ENCODE results near the gene ZMYND19.
"Not testable (repeated sequence)": the region's sequence is repeated elsewhere in the genome, so short reads cannot be mapped to it uniquely, and the experiment has no call there.

The ZMYND19 gene

GRCh38 chr9:137558127-137558526, 32.2 kb downstream of the ZMYND19 start:
- DNase-seq (ENCODE audit: low read depth, low spot score): no peak

GRCh38 chr9:137556069-137556838, 34.1 kb downstream of the ZMYND19 start:
- DNase-seq (ENCODE audit: low read depth, low spot score): no peak

DNA sequence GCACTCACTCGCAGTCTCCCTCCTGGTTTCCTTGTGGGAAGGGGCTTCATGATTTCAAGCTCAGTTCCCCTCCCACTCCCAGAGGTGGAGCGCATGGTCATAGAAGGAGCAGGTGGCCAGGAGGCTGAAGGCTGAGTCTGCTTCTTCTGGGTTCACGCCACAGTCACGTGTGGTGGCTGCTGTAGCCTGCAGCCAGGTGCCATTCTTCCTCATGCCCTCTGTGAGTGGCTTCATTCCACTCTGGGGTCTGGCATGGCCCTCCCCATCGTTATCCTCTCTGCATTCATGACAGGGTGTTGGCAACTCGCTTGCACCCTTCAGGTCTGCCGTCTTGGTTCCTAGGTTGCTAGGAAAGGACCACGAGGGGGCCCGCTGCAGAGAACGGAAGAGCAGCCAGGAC, 35.1 kb downstream of the ZMYND19 start:
- no peak for DNase-seq (ENCODE audit: low read depth, low spot score)

DNA sequence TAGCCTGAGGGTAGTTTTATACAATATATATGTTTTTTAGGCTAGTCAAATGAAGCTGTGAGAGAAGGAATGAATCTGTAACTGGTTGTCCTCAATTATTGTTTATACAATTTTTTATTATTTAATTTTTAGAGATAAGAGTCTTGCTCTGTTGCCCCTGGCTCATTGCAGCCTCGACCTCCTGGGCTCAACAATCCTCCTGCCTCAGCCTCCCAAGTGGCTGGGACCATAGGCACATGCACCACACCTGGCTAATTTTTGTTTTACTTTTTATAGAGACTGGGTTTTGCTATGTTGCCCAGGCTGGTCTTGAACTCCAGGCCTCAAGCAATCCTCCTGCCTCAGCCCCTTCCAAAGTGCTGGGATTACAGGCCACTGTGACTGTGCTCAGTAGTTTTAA, 36.0 kb downstream of the ZMYND19 start:
- DNase-seq (ENCODE audit: low read depth, low spot score): no peak

DNA sequence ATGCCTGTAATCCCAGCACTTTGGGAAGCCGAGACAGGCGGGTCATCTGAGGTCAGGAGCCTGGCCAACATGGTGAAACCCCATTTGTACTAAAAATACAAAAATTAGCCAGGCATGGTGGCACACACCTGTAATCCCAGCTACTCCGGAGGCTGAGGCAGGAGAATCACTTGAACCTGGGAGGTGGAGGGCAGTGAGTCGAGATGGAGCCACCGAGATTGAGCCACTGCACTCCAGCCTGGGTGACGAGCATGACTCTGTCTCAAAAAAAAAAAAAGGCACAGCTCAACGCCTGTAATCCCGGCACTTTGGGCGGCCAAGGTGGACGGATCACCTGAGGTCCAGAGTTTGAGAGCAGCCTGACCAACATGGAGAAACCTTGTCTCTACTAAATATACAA, 36.7 kb downstream of the ZMYND19 start:
- not testable (repeated sequence) for DNase-seq (ENCODE audit: low read depth, low spot score)

DNA sequence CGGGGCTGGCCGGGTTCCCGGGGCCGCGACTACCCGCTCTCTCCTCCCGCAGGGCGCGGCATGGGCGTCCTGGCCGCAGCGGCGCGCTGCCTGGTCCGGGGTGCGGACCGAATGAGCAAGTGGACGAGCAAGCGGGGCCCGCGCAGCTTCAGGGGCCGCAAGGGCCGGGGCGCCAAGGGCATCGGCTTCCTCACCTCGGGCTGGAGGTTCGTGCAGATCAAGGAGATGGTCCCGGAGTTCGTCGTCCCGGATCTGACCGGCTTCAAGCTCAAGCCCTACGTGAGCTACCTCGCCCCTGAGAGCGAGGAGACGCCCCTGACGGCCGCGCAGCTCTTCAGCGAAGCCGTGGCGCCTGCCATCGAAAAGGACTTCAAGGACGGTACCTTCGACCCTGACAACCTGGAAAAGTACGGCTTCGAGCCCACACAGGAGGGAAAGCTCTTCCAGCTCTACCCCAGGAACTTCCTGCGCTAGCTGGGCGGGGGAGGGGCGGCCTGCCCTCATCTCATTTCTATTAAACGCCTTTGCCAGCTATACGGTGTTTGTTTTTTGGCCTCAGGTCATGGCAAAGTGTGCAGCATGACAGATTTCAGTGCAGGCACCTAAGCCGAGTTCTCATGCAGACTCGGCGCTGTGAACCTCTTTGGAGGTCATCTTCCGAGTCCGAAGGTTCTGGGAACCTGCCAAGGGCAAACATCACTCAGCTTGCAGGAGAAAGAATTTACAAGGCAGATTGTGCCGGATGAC, 38.1 kb downstream of the ZMYND19 start:
- DNase-seq (ENCODE audit: low read depth, low spot score): no peak

DNA sequence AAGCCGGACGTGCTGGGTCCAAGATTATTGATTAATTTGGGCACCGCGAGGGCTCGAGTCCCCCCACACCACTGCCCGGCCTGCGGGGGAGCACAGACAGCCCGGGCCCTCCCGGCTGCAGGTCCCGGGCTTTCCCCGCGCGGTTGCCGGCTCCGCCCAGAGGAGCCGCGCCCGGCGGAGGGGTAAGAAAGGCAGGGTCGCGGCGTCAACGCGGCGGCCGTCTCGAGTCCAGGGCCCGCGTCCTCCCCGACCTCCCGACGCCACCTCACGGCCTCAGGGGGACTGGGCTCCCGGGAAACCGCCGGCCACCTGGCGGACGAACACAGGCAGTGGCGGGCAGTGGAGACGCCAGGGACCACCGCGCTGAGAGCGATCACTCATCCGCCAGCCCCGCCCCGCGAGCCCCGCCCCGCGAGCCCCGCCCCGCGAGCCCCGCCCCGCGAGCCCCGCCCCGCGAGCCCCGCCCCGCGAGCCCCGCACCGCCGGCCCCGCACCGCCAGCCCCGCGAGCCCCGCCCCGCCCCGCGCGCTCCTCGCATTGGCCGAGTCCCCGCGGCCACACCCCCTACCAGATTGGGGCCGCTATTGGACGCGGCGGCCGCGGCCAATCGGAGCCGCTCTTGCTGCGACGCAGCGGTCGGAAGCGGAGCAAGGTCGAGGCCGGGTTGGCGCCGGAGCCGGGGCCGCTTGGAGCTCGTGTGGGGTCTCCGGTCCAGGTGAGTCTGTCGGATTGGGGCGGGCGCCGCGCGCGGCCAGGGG, 38.9 kb downstream of the ZMYND19 start, which contains the start of gene MRPL41:
Gene MRPL41, plus strand, starts transcription at position 616 of the 758 bp plus-strand sequence. CDS start 203 bp downstream, outside the sequence.
- peak; percentile 78 for DNase-seq (ENCODE audit: low read depth, low spot score)

GRCh38 chr9:137550958-137551263, 39.4 kb downstream of the ZMYND19 start:
- DNase-seq (ENCODE audit: low read depth, low spot score): not testable (repeated sequence)

GRCh38 chr9:137550231-137550621, 40.1 kb downstream of the ZMYND19 start, which contains the start of gene PNPLA7:
PNPLA7 (minus strand) TSS chr9:137550402; CDS start chr9:137550197, 205 bp downstream.
- DNase-seq (ENCODE audit: low read depth, low spot score): no peak

- no peak for DNase-seq (ENCODE audit: low read depth, low spot score)
Observed at GRCh38 chr9:137547687-137548543, 42.4 kb downstream of the ZMYND19 start.

DNA sequence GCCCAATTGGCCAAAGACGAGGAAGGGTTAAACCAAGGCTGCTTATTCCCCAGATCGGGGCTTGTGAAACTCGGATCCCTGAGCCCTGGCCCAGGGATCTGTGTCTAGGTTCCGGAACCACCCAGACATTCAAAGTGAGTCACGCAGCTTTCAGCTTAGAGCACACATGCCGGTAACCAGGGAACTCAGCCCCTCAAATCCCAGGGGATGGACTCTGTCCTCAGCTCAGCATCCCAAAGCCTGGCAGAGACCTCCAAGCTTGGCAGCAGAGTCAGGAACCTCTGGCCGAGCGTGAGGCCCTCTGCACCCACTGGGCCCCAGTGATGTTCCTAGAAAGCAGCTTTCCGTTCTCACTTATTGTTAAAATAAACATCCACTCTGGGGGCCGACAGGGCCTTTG, 45.2 kb downstream of the ZMYND19 start:
- DNase-seq (ENCODE audit: low read depth, low spot score): no peak

- no peak for DNase-seq (ENCODE audit: low read depth, low spot score)
Observed at GRCh38 chr9:137544176-137544760, 46.0 kb downstream of the ZMYND19 start.

GRCh38 chr9:137543237-137543963, 46.9 kb downstream of the ZMYND19 start:
- DNase-seq (ENCODE audit: low read depth, low spot score): no peak

DNA sequence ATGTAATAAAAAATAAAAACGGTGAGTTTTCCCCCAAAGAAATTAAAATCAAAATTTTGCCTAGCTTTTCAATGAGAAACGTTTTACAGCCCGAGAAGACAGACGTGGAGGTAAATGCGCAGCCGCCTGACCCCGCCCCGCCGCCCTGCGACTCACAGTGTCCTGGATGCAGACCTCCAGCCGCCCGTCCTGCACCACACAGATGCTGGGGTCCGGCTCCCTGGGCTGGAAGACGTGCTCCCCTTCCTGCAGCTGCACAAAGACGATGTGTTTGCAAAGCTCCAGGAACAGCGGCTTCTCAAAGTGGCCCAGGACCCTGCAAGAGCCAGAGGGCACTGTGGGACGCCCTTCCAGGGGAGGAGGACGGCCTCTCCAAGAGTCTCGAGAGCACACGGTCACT, 47.8 kb downstream of the ZMYND19 start:
- DNase-seq (ENCODE audit: low read depth, low spot score): no peak

GRCh38 chr9:137540536-137540935, 49.8 kb downstream of the ZMYND19 start:
- DNase-seq (ENCODE audit: low read depth, low spot score): no peak

- no peak for DNase-seq (ENCODE audit: low read depth, low spot score)
Observed at GRCh38 chr9:137538058-137538457, 52.3 kb downstream of the ZMYND19 start.

GRCh38 chr9:137536594-137537131, 53.6 kb downstream of the ZMYND19 start:
- not testable (repeated sequence) for DNase-seq (ENCODE audit: low read depth, low spot score)

DNA sequence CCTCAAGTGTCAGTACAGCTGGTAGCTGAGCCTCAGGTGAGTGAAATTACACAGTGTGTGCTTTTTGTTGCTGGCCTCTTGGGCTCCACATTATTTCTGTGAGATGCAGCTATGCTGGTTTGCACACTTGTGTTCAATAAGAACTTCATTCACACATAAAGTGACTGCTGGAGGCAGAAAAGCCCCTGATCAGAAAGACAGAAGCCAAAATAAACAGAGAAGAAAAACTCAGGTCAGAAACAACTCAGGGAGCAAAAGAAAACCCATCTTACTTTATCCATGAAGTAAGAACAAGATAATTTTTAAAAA, 55.2 kb downstream of the ZMYND19 start:
- DNase-seq (ENCODE audit: low read depth, low spot score): no peak

- no peak for DNase-seq (ENCODE audit: low read depth, low spot score)
Observed at GRCh38 chr9:137534256-137535119, 55.8 kb downstream of the ZMYND19 start.
